ENCODE data around the gene HTR2A.

Gene HTR2A

DNA sequence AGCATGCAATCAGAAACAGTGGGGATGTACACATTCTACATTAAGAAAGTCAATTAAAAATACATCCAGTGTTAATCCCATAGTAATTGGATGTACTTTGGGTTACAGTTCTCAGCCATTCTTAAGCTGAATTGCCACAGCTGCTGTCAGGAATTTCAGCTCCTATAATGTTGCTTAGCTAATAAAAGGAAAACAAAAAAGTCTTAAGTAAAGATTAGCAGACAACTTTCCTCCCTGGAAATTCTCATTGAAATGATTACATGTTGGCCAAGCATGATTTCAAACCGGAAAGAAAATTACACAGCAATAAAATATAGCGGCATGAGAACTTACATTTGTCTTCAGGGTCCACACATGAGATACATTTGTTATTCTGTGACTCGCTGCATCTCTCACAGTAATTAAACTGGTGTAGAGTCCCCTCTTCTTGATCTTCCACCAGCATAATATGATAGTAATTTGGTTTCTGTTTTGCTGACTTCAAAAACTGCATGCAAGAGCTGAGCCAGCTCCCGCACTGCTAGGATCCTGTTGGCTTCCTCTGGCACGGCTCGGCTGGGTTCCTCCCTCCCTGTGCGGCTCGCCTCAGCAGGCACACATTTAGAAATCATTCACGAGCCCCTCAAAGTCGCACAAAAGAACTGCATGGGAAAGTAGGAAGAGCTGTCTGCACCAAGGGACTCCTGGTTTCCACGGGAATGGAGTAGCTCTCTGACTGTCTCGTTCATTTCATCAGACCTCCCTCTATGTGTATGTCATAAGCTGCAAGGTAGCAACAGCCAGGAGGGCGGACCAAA, at the start of gene HTR2A:
TSS of gene HTR2A (minus strand) at position 713 of the 797 bp plus-strand sequence. CDS start 1,147 bp downstream, outside the sequence.
- no peak for DNase-seq

DNA sequence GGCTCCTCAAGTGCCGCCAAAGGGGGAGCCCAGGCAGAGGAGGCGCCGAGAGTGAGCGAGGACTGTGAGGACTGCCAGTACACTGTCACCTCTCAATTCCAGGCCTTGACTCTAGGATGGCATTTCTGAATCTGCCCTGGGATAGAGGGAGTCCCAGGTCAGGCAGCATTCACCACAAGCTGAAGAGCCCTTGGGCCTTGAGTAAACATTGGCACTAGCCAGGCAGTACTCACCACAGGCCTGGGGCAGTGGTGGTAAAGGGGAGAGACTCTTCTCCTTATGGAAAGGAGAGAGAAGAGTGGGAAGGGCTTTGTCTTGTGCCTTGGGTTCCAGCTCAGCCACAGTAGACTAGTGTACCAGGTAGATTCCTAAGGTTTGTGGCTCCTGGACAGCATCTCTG, 39.7 kb upstream of the HTR2A start:
- DNase-seq, result no peak

- no peak for DNase-seq
Measured at GRCh38 chr13:46934749-46935148, 37.9 kb upstream of the HTR2A start.

GRCh38 chr13:46926916-46927590, 30.2 kb upstream of the HTR2A start:
- no peak for DNase-seq

DNA sequence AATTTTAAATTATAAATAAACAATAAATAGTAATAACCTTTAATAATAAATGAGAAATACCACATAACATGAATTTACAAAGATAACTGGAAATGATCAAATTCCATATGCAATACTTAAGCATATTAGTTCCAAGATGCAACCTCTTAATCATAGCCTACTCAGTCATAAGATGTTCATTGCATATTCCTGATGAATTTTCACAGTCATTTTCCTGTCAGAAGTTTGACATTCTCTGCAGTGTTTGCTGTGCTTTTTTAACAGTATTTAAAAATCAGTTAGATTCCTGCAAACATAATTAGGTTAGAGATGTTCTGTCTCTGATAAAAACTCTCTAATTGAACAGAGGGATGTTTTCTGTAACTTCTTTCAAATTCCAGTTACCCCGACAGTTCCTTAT, 28.6 kb upstream of the HTR2A start:
- DNase-seq, result no peak

GRCh38 chr13:46914341-46914740, 17.5 kb upstream of the HTR2A start:
- no peak for DNase-seq

DNA sequence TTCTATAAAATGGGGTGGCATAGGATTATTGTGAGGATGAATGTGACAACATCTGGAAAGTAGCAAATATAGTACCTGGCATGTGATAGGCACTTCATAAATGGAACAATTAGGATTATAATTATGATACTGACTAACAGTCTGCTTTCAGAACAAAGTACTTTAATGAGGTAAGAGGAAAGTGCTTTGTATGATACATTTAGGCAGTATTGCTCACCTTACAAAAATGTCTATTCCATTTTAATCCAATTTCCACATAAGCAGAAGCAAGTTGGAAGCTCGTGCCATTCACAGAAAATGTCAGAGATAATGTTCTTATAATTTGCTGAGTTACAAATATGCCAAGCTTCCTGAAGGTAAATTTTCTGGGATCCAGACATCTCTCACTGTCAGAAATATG, 16.9 kb upstream of the HTR2A start:
- DNase-seq, result no peak

DNA sequence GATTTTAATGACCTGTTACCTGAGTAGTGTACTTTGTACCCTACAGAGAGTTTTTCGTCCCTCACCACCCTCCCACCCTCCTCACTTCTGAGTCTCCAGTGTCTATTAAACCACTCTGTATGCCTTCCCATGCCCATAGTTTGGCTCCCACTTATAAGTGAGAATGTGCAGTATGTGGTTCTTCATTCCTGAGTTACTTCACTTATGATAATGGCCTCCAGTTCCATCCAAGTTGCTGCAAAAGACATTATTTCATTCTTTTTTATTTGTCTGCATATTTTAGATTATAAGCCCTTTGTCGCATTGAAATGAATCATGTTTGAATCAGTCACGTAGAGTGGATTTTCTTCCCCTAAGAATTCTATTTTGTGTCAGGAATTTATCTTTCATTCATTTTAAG, 12.2 kb upstream of the HTR2A start:
- DNase-seq, result no peak

DNA sequence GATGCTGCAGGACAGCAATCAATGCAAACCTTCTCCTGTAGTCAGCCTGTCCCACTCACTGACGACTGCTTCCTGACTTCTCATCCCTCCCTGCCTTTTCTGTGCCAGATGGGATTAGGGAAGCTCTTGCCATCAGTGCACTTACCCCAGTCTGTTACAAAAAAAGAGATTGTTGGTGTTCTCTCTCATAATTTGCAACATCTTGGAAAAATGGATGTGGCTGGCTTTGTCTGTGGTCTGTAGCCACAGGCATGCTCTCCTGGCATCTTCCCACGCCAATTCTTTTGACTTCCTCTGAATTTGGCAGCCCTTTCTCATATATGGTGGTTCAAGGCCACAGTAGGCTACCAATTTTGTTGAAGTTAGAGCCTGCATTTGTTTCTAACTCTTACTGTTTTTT, 11.6 kb upstream of the HTR2A start:
- DNase-seq, result no peak

GRCh38 chr13:46906405-46906804, 9.6 kb upstream of the HTR2A start:
- DNase-seq, result no peak

GRCh38 chr13:46905249-46905648, 8.4 kb upstream of the HTR2A start:
- no peak for DNase-seq

GRCh38 chr13:46903748-46904147, 6.9 kb upstream of the HTR2A start:
- no peak for DNase-seq

DNA sequence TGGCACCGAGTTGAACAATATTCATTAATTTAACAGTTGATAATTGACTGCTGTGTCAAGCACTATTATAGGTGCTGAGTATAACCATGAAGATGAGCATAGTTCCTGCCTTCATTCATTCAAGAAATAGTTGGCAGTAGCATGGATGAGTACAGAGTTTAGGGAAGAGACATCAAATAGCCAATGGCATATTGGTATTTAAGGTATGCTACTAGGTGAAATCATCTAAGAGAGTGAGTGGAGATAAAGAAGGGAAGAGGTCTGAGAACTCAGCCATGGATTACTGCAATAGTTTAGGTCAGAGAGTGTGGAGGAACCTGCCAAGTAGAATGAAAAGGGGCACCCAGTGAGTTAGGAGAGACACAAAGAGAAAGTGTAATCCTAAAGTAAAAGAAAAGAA, 4.9 kb upstream of the HTR2A start:
- DNase-seq, result no peak

GRCh38 chr13:46899801-46900200, 2.9 kb upstream of the HTR2A start:
- no peak for DNase-seq

DNA sequence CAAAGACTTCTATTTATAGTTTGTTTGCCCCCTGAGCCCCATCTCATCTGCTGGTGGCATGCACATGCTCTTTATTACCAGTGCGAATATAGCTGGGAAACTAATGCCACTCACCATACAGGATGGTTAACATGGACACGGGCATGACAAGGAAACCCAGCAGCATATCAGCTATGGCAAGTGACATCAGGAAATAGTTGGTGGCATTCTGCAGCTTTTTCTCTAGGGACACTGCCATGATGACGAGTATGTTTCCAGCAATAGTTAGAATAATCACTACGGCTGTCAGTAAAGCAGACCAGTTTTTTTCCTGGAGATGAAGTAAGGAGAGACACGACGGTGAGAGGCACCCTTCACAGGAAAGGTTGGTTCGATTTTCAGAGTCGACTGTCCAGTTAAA, 1.5 kb downstream of the HTR2A start:
- no peak for DNase-seq

- no peak for DNase-seq
Measured at GRCh38 chr13:46894568-46894967, 2.3 kb downstream of the HTR2A start.

- DNase-seq, result peak; percentile 20 to 30 (median 24)
Measured at GRCh38 chr13:46893798-46894560, 2.9 kb downstream of the HTR2A start.

GRCh38 chr13:46893221-46893740, 3.6 kb downstream of the HTR2A start:
- DNase-seq, result no peak

DNA sequence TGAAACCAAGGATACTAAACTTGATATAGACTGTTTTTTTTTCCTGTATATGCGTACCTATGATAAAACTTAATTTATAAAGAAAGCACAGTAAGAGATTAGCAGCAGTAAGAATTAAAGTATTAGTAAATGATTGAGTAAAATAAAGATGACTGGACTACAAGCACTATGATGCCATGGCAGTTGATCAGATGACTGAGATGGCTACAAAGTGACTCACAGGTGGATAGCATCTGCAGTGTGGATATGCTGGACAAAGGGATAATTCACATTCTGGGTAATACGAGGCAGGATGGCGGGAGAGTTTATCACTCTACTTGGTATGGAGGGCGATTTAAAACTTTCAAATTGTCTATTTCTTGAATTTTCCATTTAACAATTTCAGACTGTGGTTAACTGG, 11.8 kb downstream of the HTR2A start:
- DNase-seq, result no peak

DNA sequence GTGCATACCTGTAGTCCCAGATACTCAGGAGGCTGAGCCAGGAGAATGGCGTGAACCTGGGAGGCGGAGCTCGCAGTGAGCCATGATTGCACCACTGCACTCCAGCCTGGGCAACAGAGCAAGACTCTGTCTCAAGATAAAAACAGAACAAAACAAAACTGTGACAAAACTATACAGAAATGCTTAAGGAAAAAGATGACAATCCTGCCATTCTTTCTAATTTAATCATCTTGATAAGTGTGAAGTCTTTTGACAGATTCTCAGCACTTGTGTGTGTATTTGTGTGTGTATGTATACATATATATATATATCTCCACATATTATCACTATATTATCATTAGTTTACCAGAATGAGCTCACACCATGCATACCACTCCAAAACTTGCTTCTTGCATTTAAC, 12.3 kb downstream of the HTR2A start:
- no peak for DNase-seq

DNA sequence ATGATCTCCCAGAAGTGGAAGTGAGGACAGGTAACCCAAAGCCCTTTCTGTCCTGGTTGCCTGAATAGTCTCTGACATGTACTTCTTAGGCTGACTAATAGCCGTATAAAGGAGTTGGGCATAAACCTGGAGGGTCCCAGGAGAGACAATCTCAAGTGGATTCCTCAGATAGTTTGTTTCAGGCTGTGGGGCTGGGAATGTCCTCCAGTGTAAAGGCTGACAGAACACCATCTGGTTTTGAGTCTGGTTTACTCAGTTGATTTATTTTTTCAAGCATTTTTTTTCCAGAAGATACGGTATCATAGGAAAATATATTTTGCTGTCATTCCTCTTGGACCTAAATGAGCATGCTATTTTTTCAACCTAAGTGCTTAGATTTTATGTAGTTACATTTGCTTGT, 15.2 kb downstream of the HTR2A start:
- DNase-seq, result no peak

DNA sequence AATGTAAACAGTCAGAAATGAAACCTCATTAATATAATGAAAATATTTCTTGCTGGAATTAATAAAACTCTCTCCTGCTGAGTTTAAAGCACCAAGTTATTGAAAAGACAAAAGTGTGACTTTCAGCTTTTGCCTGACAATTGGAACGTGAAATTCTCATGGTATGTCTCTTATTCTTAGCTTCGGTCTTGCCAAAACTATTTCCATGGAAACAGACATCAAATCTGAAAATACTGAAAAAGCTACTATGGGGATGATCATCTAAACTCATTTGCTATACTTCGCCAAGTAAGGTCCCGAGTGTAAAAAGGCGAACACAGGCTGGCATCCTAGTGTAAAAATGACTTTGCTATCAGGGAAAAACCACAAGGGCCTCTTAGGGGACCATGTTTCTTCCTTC, 22.8 kb downstream of the HTR2A start:
- DNase-seq, result no peak

GRCh38 chr13:46871557-46871956, 25.3 kb downstream of the HTR2A start:
- DNase-seq, result no peak

GRCh38 chr13:46868091-46868490, 28.8 kb downstream of the HTR2A start:
- DNase-seq, result no peak

Data from activated CD4-positive, CD25-positive, alpha-beta regulatory T cell (primary cell).